ENCODE data around the gene ADCY2. TPM values are rescaled to one million over a fixed set of nuclear protein-coding genes. Genes with fewer than 3 reads are reported as not detected.

The ADCY2 gene
- total and polyA plus RNA-seq, 2 of the 13 experiments (the other 11 are each of a cell fraction or from before 2014, with no cell fraction given) = not detected

DNA sequence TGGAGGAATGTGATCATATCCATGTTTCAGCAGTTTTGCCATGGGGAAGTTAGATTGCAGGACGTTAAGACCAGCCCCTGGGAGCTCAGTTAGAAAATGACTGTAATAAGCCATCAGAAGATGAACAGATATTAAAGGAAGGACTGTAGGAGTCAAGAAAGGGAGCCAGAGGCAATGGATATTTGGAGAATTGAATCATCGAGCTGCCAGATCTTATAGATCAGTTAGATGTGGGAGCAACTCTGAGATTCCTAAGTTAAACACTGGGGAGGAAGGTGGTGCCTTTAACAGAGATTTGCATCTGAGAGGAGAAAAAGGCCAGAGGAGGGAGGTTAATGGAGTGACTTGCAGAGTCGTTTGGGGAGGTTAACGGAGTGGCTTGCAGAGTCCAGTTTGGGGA is 96.4 kb downstream of the ADCY2 start:
- intact Hi-C loops (cut with micrococcal nuclease; ENCODE audit: unreplicated experiment) (no loop called here), in situ Hi-C loops (cut with HindIII; ENCODE audit: extremely low pct_ligation_motif_present, low pct_unique_long_range_greater_than_20kb) (no loop called here)
- FAIRE-seq (no peak), DNase-seq (ENCODE audit: low spot score) (no peak), ATAC-seq (no peak)
- Histone ChIP-seq H3K79me2 (ENCODE audit: insufficient read depth, low read length) (no peaks in the 10 kb centered on the region), H4K20me1 (ENCODE audit: insufficient read depth, low read length) (no peaks in the 10 kb centered on the region), H3K27ac (ENCODE audit: extremely low read length, insufficient read depth, low read length) (no peak overlapping the region), H3K4me3 (replicated peaks in 1 of 3; ENCODE audit: insufficient read depth in 1 of 3, low read depth in 2 of 3, low read length in 3 of 3) (no peak overlapping the region), H3K9me3 (ENCODE audit: low read length) (no peaks in the 10 kb centered on the region; the same call in 1 of the 2 replicates), H3K36me3 (replicated peaks in 1 of 2; ENCODE audit: control insufficient read depth in 1 of 2, insufficient read depth in 2 of 2, low read length in 2 of 2) (no peaks in the 10 kb centered on the region), H3K9ac (ENCODE audit: insufficient read depth, low read depth, low read length) (no peak overlapping the region), H3K27me3 (ENCODE audit: control insufficient read depth in 1 of 2, insufficient read depth in 2 of 2, low read length in 2 of 2) (no peaks in the 10 kb centered on the region), H3K4me2 (ENCODE audit: low read depth, low read length) (no peak overlapping the region), H2AFZ (ENCODE audit: low read length) (no peak overlapping the region), H3K4me1 (ENCODE audit: insufficient read depth, low read length) (no peaks in the 10 kb centered on the region)
- BruUV-seq (replicated peaks) = no TSS peak
- ChIA-PET POLR2A (no interaction called here), CTCF (ENCODE audit: low intra/inter-chr PET ratio, low total read pairs) (no interaction called here)
- 1% methylated on average over 4 of the region's 4 CpGs for WGBS (ENCODE audit: low lambda C conversion rate)
- no peak for TF ChIP-seq SETDB1 (CRISPR knock-in tag; IDR thresholded peaks at IDR 0.05; ENCODE audit: borderline replicate concordance)
- TF ChIP-seq GFI1 (CRISPR knock-in tag; IDR thresholded peaks at IDR 0.05; ENCODE audit: borderline replicate concordance) = no peak
- TF ChIP-seq, protein P1, sequence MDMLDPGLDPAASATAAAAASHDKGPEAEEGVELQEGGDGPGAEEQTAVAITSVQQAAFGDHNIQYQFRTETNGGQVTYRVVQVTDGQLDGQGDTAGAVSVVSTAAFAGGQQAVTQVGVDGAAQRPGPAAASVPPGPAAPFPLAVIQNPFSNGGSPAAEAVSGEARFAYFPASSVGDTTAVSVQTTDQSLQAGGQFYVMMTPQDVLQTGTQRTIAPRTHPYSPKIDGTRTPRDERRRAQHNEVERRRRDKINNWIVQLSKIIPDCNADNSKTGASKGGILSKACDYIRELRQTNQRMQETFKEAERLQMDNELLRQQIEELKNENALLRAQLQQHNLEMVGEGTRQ (IDR thresholded peaks at IDR 0.05; ENCODE audit: low read depth, low read length) = no peak
- TF ChIP-seq, protein P1 (CRISPR knock-in tag; IDR thresholded peaks at IDR 0.05; ENCODE audit: borderline replicate concordance) = no peak
- no peak for TF ChIP-seq MTA3 (CRISPR knock-in tag; IDR thresholded peaks at IDR 0.05)
- TF ChIP-seq PAWR (CRISPR knock-in tag; IDR thresholded peaks at IDR 0.05; ENCODE audit: borderline replicate concordance) = no peak
- no peak for TF ChIP-seq SOX13 (IDR thresholded peaks at IDR 0.05)
- TF ChIP-seq SOX13 (CRISPR knock-in tag; conservative IDR thresholded peaks at IDR 0.05 in 1 of 2, IDR thresholded peaks at IDR 0.05 in 1 of 2) = no peak
- TF ChIP-seq ZNF550 (CRISPR knock-in tag; IDR thresholded peaks at IDR 0.05; ENCODE audit: borderline replicate concordance) = no peak
- TF ChIP-seq ZFP36 (IDR thresholded peaks at IDR 0.05; ENCODE audit: borderline replicate concordance, low read depth, low read length, partially characterized antibody) = no peak
- TF ChIP-seq, protein P2, sequence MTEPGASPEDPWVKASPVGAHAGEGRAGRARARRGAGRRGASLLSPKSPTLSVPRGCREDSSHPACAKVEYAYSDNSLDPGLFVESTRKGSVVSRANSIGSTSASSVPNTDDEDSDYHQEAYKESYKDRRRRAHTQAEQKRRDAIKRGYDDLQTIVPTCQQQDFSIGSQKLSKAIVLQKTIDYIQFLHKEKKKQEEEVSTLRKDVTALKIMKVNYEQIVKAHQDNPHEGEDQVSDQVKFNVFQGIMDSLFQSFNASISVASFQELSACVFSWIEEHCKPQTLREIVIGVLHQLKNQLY (CRISPR knock-in tag; IDR thresholded peaks at IDR 0.05) = no peak
- TF ChIP-seq CAMTA2 (CRISPR knock-in tag; IDR thresholded peaks at IDR 0.05; ENCODE audit: borderline replicate concordance) = no peak
- no peak for TF ChIP-seq NPAS2 (CRISPR knock-in tag; IDR thresholded peaks at IDR 0.05; ENCODE audit: borderline replicate concordance)
- TF ChIP-seq, protein P3, sequence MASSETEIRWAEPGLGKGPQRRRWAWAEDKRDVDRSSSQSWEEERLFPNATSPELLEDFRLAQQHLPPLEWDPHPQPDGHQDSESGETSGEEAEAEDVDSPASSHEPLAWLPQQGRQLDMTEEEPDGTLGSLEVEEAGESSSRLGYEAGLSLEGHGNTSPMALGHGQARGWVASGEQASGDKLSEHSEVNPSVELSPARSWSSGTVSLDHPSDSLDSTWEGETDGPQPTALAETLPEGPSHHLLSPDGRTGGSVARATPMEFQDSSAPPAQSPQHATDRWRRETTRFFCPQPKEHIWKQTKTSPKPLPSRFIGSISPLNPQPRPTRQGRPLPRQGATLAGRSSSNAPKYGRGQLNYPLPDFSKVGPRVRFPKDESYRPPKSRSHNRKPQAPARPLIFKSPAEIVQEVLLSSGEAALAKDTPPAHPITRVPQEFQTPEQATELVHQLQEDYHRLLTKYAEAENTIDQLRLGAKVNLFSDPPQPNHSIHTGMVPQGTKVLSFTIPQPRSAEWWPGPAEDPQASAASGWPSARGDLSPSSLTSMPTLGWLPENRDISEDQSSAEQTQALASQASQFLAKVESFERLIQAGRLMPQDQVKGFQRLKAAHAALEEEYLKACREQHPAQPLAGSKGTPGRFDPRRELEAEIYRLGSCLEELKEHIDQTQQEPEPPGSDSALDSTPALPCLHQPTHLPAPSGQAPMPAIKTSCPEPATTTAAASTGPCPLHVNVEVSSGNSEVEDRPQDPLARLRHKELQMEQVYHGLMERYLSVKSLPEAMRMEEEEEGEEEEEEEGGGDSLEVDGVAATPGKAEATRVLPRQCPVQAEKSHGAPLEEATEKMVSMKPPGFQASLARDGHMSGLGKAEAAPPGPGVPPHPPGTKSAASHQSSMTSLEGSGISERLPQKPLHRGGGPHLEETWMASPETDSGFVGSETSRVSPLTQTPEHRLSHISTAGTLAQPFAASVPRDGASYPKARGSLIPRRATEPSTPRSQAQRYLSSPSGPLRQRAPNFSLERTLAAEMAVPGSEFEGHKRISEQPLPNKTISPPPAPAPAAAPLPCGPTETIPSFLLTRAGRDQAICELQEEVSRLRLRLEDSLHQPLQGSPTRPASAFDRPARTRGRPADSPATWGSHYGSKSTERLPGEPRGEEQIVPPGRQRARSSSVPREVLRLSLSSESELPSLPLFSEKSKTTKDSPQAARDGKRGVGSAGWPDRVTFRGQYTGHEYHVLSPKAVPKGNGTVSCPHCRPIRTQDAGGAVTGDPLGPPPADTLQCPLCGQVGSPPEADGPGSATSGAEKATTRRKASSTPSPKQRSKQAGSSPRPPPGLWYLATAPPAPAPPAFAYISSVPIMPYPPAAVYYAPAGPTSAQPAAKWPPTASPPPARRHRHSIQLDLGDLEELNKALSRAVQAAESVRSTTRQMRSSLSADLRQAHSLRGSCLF (CRISPR knock-in tag; IDR thresholded peaks at IDR 0.05; ENCODE audit: borderline replicate concordance) = no peak
- TF ChIP-seq ZNF567 (CRISPR knock-in tag; IDR thresholded peaks at IDR 0.05; ENCODE audit: borderline replicate concordance) = no peak
- TF ChIP-seq SP1 (IDR thresholded peaks at IDR 0.05) = no peak
- TF ChIP-seq SP1 (CRISPR knock-in tag; IDR thresholded peaks at IDR 0.05) = no peak
- TF ChIP-seq ZNF7 (CRISPR knock-in tag; IDR thresholded peaks at IDR 0.05) = no peak
- TF ChIP-seq ZEB1 (IDR thresholded peaks at IDR 0.05; ENCODE audit: insufficient replicate concordance, low read depth) = no peak
